Body of pancreas (tissue), 4 donors: Measurements from ENCODE around the gene TXK. TPM values are rescaled to one million over a fixed set of nuclear protein-coding genes. Genes with fewer than 3 reads are reported as not detected.
A peak's percentile ranks its signal among the peaks of the same experiment; 100 is the strongest.

Experiments used
- ATAC-seq: fragments of 150-250 bp; one replicate; pipeline ENCODE4 v1.9.1; 2016
- DNase-seq, 4 donors: peaks; one replicate each; pipeline ENCODE4 v3.0.0-alpha.2; 2019
- H3K27ac ChIP-seq, 4 donors: fragments of 200-600 bp; sonication (generic); 1 replicate in 3 of 4; 2 replicates in 1 of 4; pipeline versions ENCODE4 v1.5.1 to v1.6.1; 2016 to 2019; ENCODE audit warnings: mild to moderate bottlenecking in 1 of 4, mixed read lengths in 1 of 4, moderate library complexity in 1 of 4
- H3K27me3 ChIP-seq, 2 donors: fragments of 200-600 bp; sonication (generic); one replicate each; pipeline ENCODE4 v1.6.0; 2016; ENCODE audit warnings: mild to moderate bottlenecking in 1 of 2
- H3K36me3 ChIP-seq, 2 donors: fragments of 200-600 bp; sonication (generic); replicated peaks in 1 of 2; 2 replicates each; pipeline ENCODE4 v1.5.1; 2016; ENCODE audit warnings: low read depth in 2 of 2; ENCODE audit not compliant: insufficient read depth in 1 of 2
- H3K4me1 ChIP-seq: fragments of 200-600 bp; sonication (generic); one replicate; pipeline ENCODE4 v1.6.0; 2016
- H3K4me3 ChIP-seq, 2 donors: fragments of 200-600 bp; sonication (generic); 1 replicate in 1 of 2; 2 replicates in 1 of 2; pipeline ENCODE4 v1.5.1; 2016 to 2019
- H3K9me3 ChIP-seq, 3 donors: fragments of 200-600 bp; sonication (generic); 1 replicate in 2 of 3; 2 replicates in 1 of 3; pipeline ENCODE4 v1.5.1; 2016
- POLR2A ChIP-seq, 3 donors: fragments of 450-650 bp; IDR thresholded peaks; one replicate each; pipeline ENCODE4 v1.6.1; 2016; ENCODE audit warnings: antibody characterized with exemption in 3 of 3, mild to moderate bottlenecking in 2 of 3
- WGBS, 2 donors: methylation state at CpG; one replicate each; pipeline ENCODE4 v1.1.5; 2017; 5-methylcytosine and 5-hydroxymethylcytosine counted together
- intact Hi-C: fragments of 100-400 bp; cut with DNase I; formaldehyde crosslinking; loops from one replicate; pipeline ENCODE4 v1.15.1; 2023
- total RNA-seq, 2 donors: library from RNA; depleted of rRNA; stranded (reverse); fragments of >200 nt; gene quantifications; one replicate each; pipeline ENCODE4 v1.1.0, GENCODE V29; 2016
- TF ChIP-seq, protein P1 (sequence below), 7 experiments: fragments of 450-650 bp in 4 of 7; fragments of 200-600 bp in 3 of 7; sonication (generic) in 3 of 7; IDR thresholded peaks; one replicate each; pipeline ENCODE4 v1.5.1; 2016 to 2019; ENCODE audit warnings: antibody characterized with exemption in 7 of 7

Gene TXK
- total RNA-seq, 2 donors from 2014 or later, result 0.66 to 1.3 TPM

DNA sequence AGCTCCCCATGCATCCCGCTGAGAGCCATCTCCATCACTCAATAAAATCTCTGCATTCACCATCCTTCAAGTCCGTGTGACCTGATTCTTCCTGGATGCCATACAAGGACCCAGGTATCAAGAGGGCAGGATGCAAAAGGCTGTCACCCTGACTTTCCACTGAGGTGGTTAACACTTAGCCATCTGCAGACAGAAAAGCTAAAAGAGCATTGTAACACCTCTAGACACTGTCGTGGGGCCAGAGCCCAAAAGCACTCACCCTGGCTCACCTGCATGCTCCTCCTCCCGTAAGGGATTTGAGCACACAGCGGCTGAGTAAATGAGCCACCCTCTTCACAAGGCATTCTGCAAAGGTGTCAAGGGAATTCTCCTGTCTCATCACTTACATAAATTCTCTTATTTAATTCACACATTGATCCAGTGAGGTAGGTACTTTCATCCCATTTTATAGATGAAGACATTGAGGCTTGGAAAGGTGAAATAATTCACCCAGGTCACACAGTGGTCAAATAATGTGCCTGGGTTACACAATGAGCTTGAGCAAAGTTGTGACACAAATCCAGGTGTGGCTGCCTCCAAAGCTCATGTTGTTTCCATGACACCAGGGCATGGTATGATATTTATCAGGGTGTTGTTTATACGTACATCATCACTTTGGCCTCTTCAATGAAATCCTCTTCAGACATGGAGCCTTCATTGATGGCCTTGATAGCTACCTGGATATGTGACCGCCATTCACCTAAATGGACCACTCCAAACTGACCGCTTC is 48.0 kb downstream of the TXK start:
- Histone ChIP-seq H3K9me3 (no peaks in the 10 kb centered on the region), H3K36me3 (no peaks in the 10 kb centered on the region), H3K27me3 (no peaks in the 10 kb centered on the region), H3K4me1 (no peaks in the 10 kb centered on the region), H3K4me3 (no peak overlapping the region), H3K27ac (no peak overlapping the region)
- TF ChIP-seq POLR2A (IDR thresholded peaks at IDR 0.05), result no peak
- TF ChIP-seq, protein P1, sequence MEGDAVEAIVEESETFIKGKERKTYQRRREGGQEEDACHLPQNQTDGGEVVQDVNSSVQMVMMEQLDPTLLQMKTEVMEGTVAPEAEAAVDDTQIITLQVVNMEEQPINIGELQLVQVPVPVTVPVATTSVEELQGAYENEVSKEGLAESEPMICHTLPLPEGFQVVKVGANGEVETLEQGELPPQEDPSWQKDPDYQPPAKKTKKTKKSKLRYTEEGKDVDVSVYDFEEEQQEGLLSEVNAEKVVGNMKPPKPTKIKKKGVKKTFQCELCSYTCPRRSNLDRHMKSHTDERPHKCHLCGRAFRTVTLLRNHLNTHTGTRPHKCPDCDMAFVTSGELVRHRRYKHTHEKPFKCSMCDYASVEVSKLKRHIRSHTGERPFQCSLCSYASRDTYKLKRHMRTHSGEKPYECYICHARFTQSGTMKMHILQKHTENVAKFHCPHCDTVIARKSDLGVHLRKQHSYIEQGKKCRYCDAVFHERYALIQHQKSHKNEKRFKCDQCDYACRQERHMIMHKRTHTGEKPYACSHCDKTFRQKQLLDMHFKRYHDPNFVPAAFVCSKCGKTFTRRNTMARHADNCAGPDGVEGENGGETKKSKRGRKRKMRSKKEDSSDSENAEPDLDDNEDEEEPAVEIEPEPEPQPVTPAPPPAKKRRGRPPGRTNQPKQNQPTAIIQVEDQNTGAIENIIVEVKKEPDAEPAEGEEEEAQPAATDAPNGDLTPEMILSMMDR (IDR thresholded peaks at IDR 0.05), result no peak
- 61 to 62% methylated on average over 8 of the region's 8 CpGs for WGBS, 2 donors
- DNase-seq (no peak), ATAC-seq (no peak)
- intact Hi-C loops, result loop anchor here (10.0 kb wide), 1 partner anchor 161 kb away; no protein-coding TSS in a partner anchor

DNA sequence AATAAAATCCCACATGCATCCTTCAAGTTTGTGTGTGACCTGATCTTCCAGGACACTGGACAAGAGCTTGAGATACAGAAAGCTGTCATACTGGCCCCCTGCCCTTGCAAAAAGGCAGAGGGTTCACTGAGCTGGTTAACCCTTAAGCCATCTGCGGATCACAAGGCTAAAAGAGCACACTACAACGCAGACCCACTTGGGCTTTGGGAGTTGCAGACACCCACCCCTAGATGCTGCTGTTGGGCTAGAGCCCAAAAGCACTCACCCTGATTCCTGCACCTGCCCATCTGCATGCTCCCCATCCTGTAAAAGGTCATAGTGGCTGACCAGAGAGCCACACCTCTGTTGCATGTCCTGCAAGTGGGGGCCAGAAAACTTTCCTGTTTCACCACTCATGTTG is 51.1 kb downstream of the TXK start:
- Histone ChIP-seq H3K4me1 (peaks cover 8% of the 10 kb centered on the region), H3K4me3 (no peak overlapping the region), H3K9me3 (no peaks in the 10 kb centered on the region), H3K27ac (no peak overlapping the region), H3K36me3 (no peaks in the 10 kb centered on the region), H3K27me3 (no peaks in the 10 kb centered on the region)
- intact Hi-C loops, result loop anchor here (10.0 kb wide), 1 partner anchor 158 kb away; no protein-coding TSS in a partner anchor
- DNase-seq (no peak), ATAC-seq (no peak)
- TF ChIP-seq, protein P1 (IDR thresholded peaks at IDR 0.05), result no peak
- TF ChIP-seq POLR2A (IDR thresholded peaks at IDR 0.05), result no peak
- 43 to 66% methylated on average over 1 to 2 of the region's 2 CpGs for WGBS, 2 donors

DNA sequence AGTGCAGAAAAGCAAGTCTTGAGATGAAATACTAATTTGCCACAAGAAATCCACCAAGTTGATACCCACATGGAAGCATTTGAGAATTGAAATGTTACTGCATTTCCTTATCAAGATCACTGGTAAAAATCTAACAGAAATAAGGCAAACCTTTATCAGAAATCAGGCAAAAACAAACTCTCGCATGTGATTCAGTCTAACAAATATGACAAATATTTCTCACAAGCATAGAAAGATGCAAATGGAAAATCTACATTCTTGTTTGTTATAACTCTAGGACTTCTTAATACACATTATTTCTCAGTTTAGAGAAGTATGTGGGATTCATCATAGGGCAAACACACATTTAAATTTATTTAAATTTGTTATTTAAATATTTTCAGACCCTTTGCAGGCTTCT is 52.9 kb downstream of the TXK start:
- DNase-seq (no peak), ATAC-seq (no peak)
- peaks cover 8% of the 10 kb centered on the region for H3K4me1 ChIP-seq
- no peak for TF ChIP-seq POLR2A (IDR thresholded peaks at IDR 0.05)
- TF ChIP-seq, protein P1 (IDR thresholded peaks at IDR 0.05), result no peak
- H3K9me3 ChIP-seq, result no peaks in the 10 kb centered on the region
- no peaks in the 10 kb centered on the region for H3K27me3 ChIP-seq
- 43 to 53% methylated on average over 1 of the region's 1 CpG for WGBS, 2 donors
- intact Hi-C loops, result loop anchor here (10.0 kb wide), 1 partner anchor 156 kb away; no protein-coding TSS in a partner anchor
- H3K27ac ChIP-seq, result peak overlapping the region in 1 of 4 donors; percentile 9
- no peak overlapping the region for H3K4me3 ChIP-seq
- no peaks in the 10 kb centered on the region for H3K36me3 ChIP-seq

DNA sequence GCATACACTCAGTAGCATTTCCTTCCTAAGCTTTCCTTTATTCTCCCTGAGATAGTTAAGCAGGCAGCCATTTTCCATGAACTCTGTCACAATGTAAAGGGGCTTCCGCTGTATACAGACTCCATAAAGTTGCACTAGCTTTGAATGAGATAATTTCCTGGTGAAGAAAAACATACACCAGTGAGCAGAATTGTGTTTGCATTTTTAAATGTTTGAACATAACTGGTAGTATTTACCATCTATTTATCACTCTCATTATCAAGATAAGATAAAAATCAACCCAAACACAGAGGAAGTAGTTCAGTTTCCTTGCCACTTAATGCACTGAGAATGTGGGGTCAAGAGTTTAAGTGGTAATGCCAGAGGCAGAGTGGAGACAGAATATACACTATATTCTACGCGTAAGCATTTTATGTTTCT is 54.1 kb downstream of the TXK start:
- WGBS, 2 donors, result 60 to 68% methylated on average over 3 of the region's 3 CpGs
- TF ChIP-seq, protein P1 (IDR thresholded peaks at IDR 0.05), result no peak
- TF ChIP-seq POLR2A (IDR thresholded peaks at IDR 0.05), result no peak
- intact Hi-C loops, result loop anchor here (10.0 kb wide), 1 partner anchor 155 kb away; no protein-coding TSS in a partner anchor

More for the DNA sequence above, 54.1 kb downstream of the TXK start:
- Histone ChIP-seq H3K27me3 (no peaks in the 10 kb centered on the region), H3K27ac (peak overlapping the region in 2 of 4 donors; percentile 24 to 36), H3K36me3 (no peaks in the 10 kb centered on the region), H3K9me3 (no peaks in the 10 kb centered on the region), H3K4me3 (no peak overlapping the region), H3K4me1 (peaks cover 8% of the 10 kb centered on the region)
- ATAC-seq, result peak; percentile 68
- no peak for DNase-seq
